ENCODE measurements around the gene TAF10. TPM values are rescaled to one million over a fixed set of nuclear protein-coding genes. Genes with fewer than 3 reads are reported as not detected.

Gene TAF10
- total RNA-seq, 1 donor from 2014 or later = 124 TPM

GRCh38 chr11:6574816-6575715, 37.0 kb downstream of the TAF10 start:
- H3K36me3 Mint-ChIP-seq (ENCODE audit: unreplicated experiment) = no peaks in the 10 kb centered on the region
- DNase-seq = no peak
- no peak overlapping the region for H3K4me3 Mint-ChIP-seq (ENCODE audit: unreplicated experiment)
- H3K27me3 Mint-ChIP-seq (ENCODE audit: unreplicated experiment) = no peaks in the 10 kb centered on the region
- H3K9me3 Mint-ChIP-seq (ENCODE audit: unreplicated experiment) = peaks cover 5% of the 10 kb centered on the region
- H3K27ac Mint-ChIP-seq (ENCODE audit: unreplicated experiment) = no peak overlapping the region
- H3K4me1 Mint-ChIP-seq (ENCODE audit: low read depth, unreplicated experiment) = peaks cover 1% of the 10 kb centered on the region
- no peak for TF ChIP-seq CTCF (IDR thresholded peaks at IDR 0.05; ENCODE audit: partially characterized antibody, unreplicated experiment)

- H3K27ac Mint-ChIP-seq (ENCODE audit: unreplicated experiment) = no peak overlapping the region
- no peak overlapping the region for H3K4me3 Mint-ChIP-seq (ENCODE audit: unreplicated experiment)
- peaks cover 5% of the 10 kb centered on the region for H3K9me3 Mint-ChIP-seq (ENCODE audit: unreplicated experiment)
- DNase-seq = no peak
- peaks cover 1% of the 10 kb centered on the region for H3K4me1 Mint-ChIP-seq (ENCODE audit: low read depth, unreplicated experiment)
- H3K36me3 Mint-ChIP-seq (ENCODE audit: unreplicated experiment) = no peaks in the 10 kb centered on the region
- peaks cover 6% of the 10 kb centered on the region for H3K27me3 Mint-ChIP-seq (ENCODE audit: unreplicated experiment)
- TF ChIP-seq CTCF (IDR thresholded peaks at IDR 0.05; ENCODE audit: partially characterized antibody, unreplicated experiment) = no peak
These were observed 39.8 kb downstream of the TAF10 start for GRCh38 chr11:6572215-6572614.

- Mint-ChIP-seq H3K4me1 (ENCODE audit: low read depth, unreplicated experiment) (peaks cover under 1% of the 10 kb centered on the region), H3K4me3 (ENCODE audit: unreplicated experiment) (no peak overlapping the region), H3K27me3 (ENCODE audit: unreplicated experiment) (peaks cover 6% of the 10 kb centered on the region), H3K9me3 (ENCODE audit: unreplicated experiment) (peaks cover 6% of the 10 kb centered on the region), H3K27ac (ENCODE audit: unreplicated experiment) (peak overlapping the region; percentile 44), H3K36me3 (ENCODE audit: unreplicated experiment) (no peaks in the 10 kb centered on the region)
- no peak for TF ChIP-seq CTCF (IDR thresholded peaks at IDR 0.05; ENCODE audit: partially characterized antibody, unreplicated experiment)
- no peak for DNase-seq
These were observed 40.5 kb downstream of the TAF10 start for GRCh38 chr11:6571434-6572008.

- Mint-ChIP-seq H3K36me3 (ENCODE audit: unreplicated experiment) (no peaks in the 10 kb centered on the region), H3K4me1 (ENCODE audit: low read depth, unreplicated experiment) (no peaks in the 10 kb centered on the region), H3K9me3 (ENCODE audit: unreplicated experiment) (peaks cover 6% of the 10 kb centered on the region), H3K27me3 (ENCODE audit: unreplicated experiment) (peaks cover 6% of the 10 kb centered on the region), H3K27ac (ENCODE audit: unreplicated experiment) (no peak overlapping the region), H3K4me3 (ENCODE audit: unreplicated experiment) (no peak overlapping the region)
- no peak for DNase-seq
- TF ChIP-seq CTCF (IDR thresholded peaks at IDR 0.05; ENCODE audit: partially characterized antibody, unreplicated experiment) = no peak
These were observed 41.2 kb downstream of the TAF10 start for GRCh38 chr11:6570691-6571427.

Data from glutamatergic neuron (in vitro differentiated cells).